HEK293T (cell line): ENCODE data around the gene FAM171A1.

Source experiments
- CTCF ChIA-PET: fragments of 350-600 bp; formaldehyde crosslinking; extraction: SDS; loops from one replicate; lab custom pipeline; 2021; ENCODE audit warnings: antibody characterized with exemption, inconsistent platforms; lab: Yijun Ruan, JAX
- POLR2A ChIA-PET: fragments of 350-600 bp; formaldehyde crosslinking; extraction: SDS; loops from one replicate; lab custom pipeline; 2020; ENCODE audit warnings: antibody characterized with exemption, inconsistent platforms; lab: Yijun Ruan, JAX
- DNase-seq: peaks from one replicate; pipeline ENCODE4 v3.0.0; 2012; ENCODE audit warnings: mixed read lengths; ENCODE audit errors: extremely low spot score
- ARNT ChIP-seq: fragments of 450-650 bp; IDR thresholded peaks from 2 replicates; pipeline ENCODE4 v1.6.1; 2017; ENCODE audit warnings: mild to moderate bottlenecking
- BHLHE40 ChIP-seq: fragments of 450-650 bp; IDR thresholded peaks from 2 replicates; pipeline ENCODE4 v1.6.1; 2016; ENCODE audit warnings: mild to moderate bottlenecking, moderate library complexity, borderline replicate concordance
- CTBP1 ChIP-seq: fragments of 450-650 bp; IDR thresholded peaks from 2 replicates; pipeline ENCODE4 v1.6.1; 2016; ENCODE audit warnings: borderline replicate concordance
- ELF4 ChIP-seq: fragments of 450-650 bp; IDR thresholded peaks from 2 replicates; pipeline ENCODE4 v1.6.1; 2017; ENCODE audit warnings: antibody characterized with exemption
- FOXA1 ChIP-seq: fragments of 450-650 bp; IDR thresholded peaks from 2 replicates; pipeline ENCODE4 v1.6.1; 2016; ENCODE audit warnings: mild to moderate bottlenecking
- FOXK2 ChIP-seq: fragments of 450-650 bp; IDR thresholded peaks from 2 replicates; pipeline ENCODE4 v1.6.1; 2016; ENCODE audit warnings: mild to moderate bottlenecking
- FOXM1 ChIP-seq: fragments of 450-650 bp; IDR thresholded peaks from 2 replicates; pipeline ENCODE4 v1.6.1; 2017; ENCODE audit warnings: mild to moderate bottlenecking, borderline replicate concordance
- HDGF ChIP-seq: fragments of 450-650 bp; IDR thresholded peaks from 2 replicates; pipeline ENCODE4 v1.6.1; 2017; ENCODE audit warnings: antibody characterized with exemption, borderline replicate concordance
- L3MBTL2 ChIP-seq: fragments of 450-650 bp; conservative IDR thresholded peaks from 2 replicates; pipeline ENCODE4 v1.6.1; 2016; ENCODE audit warnings: mild to moderate bottlenecking
- LEF1 ChIP-seq: fragments of 450-650 bp; IDR thresholded peaks from 2 replicates; pipeline ENCODE4 v1.6.1; 2017; ENCODE audit warnings: mild to moderate bottlenecking, borderline replicate concordance
- NFRKB ChIP-seq: fragments of 450-650 bp; IDR thresholded peaks from 2 replicates; pipeline ENCODE4 v1.6.1; 2016; ENCODE audit warnings: mild to moderate bottlenecking, moderate library complexity
- PKNOX1 ChIP-seq: fragments of 450-650 bp; IDR thresholded peaks from 2 replicates; pipeline ENCODE4 v1.6.1; 2016
- SP1 ChIP-seq: fragments of 450-650 bp; IDR thresholded peaks from 2 replicates; pipeline ENCODE4 v1.6.1; 2017
- SUZ12 ChIP-seq: fragments of 450-650 bp; IDR thresholded peaks from 2 replicates; pipeline ENCODE4 v1.6.1; 2016; ENCODE audit warnings: mild to moderate bottlenecking
- TARDBP ChIP-seq: fragments of 450-650 bp; IDR thresholded peaks from 2 replicates; pipeline ENCODE4 v1.6.1; 2016
- ZNF384 ChIP-seq: fragments of 450-650 bp; IDR thresholded peaks from 2 replicates; pipeline ENCODE4 v1.6.1; 2016

The FAM171A1 gene

GRCh38 chr10:15347150-15347549, 23.9 kb downstream of the FAM171A1 start:
- POLR2A ChIA-PET, result no interaction called here
- no peak for DNase-seq
- no peak for TF ChIP-seq SP1
- no peak for TF ChIP-seq LEF1
- CTCF ChIA-PET, result no interaction called here

GRCh38 chr10:15346440-15347141, 24.5 kb downstream of the FAM171A1 start:
- ChIA-PET CTCF (no interaction called here), POLR2A (no interaction called here)
- TF ChIP-seq HDGF, result no peak
- TF ChIP-seq TARDBP, result no peak
- no peak for TF ChIP-seq FOXK2
- no peak for TF ChIP-seq NFRKB
- TF ChIP-seq FOXM1, result no peak
- TF ChIP-seq SP1, result no peak
- no peak for TF ChIP-seq BHLHE40
- no peak for TF ChIP-seq SUZ12
- no peak for TF ChIP-seq FOXA1
- no peak for TF ChIP-seq ARNT
- DNase-seq, result no peak

- ChIA-PET POLR2A (interaction anchor here (1.2 kb wide), 1 partner anchor 13 kb away, joined by 3 read pairs; no protein-coding TSS in a partner anchor), CTCF (no interaction called here)
- DNase-seq, result no peak
- TF ChIP-seq LEF1 (no peak), FOXA1 (no peak), SP1 (no peak), TARDBP (no peak), ELF4 (no peak), ARNT (no peak), CTBP1 (no peak), L3MBTL2 (no peak), FOXM1 (no peak), PKNOX1 (no peak), SUZ12 (no peak), HDGF (no peak), NFRKB (no peak)
Observed at GRCh38 chr10:15345450-15345849, 25.6 kb downstream of the FAM171A1 start.

GRCh38 chr10:15344876-15345285, 26.2 kb downstream of the FAM171A1 start:
- no peak for TF ChIP-seq FOXM1
- TF ChIP-seq SUZ12, result no peak
- TF ChIP-seq ZNF384, result no peak
- no peak for TF ChIP-seq LEF1
- no peak for TF ChIP-seq ELF4
- TF ChIP-seq BHLHE40, result no peak
- no peak for TF ChIP-seq FOXA1
- TF ChIP-seq CTBP1, result no peak
- no peak for TF ChIP-seq ARNT
- no peak for TF ChIP-seq TARDBP
- no peak for TF ChIP-seq FOXK2
- no peak for TF ChIP-seq PKNOX1
- no peak for TF ChIP-seq HDGF
- TF ChIP-seq NFRKB, result no peak
- no peak for TF ChIP-seq L3MBTL2
- no peak for TF ChIP-seq SP1
- POLR2A ChIA-PET, result interaction anchor here (1.2 kb wide), 1 partner anchor 13 kb away, joined by 3 read pairs; no protein-coding TSS in a partner anchor
- no peak for DNase-seq
- CTCF ChIA-PET, result interaction anchor here (0.8 kb wide), 1 partner anchor 239 kb away, joined by 3 read pairs; no protein-coding TSS in a partner anchor

- ChIA-PET CTCF (interaction anchor here (0.8 kb wide), 1 partner anchor 238 kb away, joined by 3 read pairs; no protein-coding TSS in a partner anchor), POLR2A (no interaction called here)
- TF ChIP-seq PKNOX1 (no peak), BHLHE40 (no peak), FOXK2 (no peak), HDGF (no peak), SUZ12 (no peak), ELF4 (no peak), SP1 (no peak), TARDBP (no peak), ARNT (no peak), L3MBTL2 (no peak), FOXM1 (no peak)
- no peak for DNase-seq
Observed at GRCh38 chr10:15344256-15344875, 26.7 kb downstream of the FAM171A1 start.

- no peak for TF ChIP-seq BHLHE40
- no peak for TF ChIP-seq FOXA1
- no peak for TF ChIP-seq ELF4
- no peak for TF ChIP-seq HDGF
- TF ChIP-seq LEF1, result no peak
- TF ChIP-seq CTBP1, result no peak
- TF ChIP-seq NFRKB, result no peak
- no peak for TF ChIP-seq SUZ12
- no peak for TF ChIP-seq FOXK2
- no peak for TF ChIP-seq TARDBP
- no peak for TF ChIP-seq FOXM1
- TF ChIP-seq L3MBTL2, result no peak
- TF ChIP-seq ZNF384, result no peak
- no peak for DNase-seq
- POLR2A ChIA-PET, result no interaction called here
- CTCF ChIA-PET, result no interaction called here
Observed at GRCh38 chr10:15342970-15343369, 28.1 kb downstream of the FAM171A1 start.
